Measurements from ENCODE around the gene OR52E6. TPM values are rescaled to one million over a fixed set of nuclear protein-coding genes. Genes with fewer than 3 reads are reported as not detected.

OR52E6 gene
- total and polyA plus RNA-seq, 2 donors (not counting 1 experiment from before 2014, with no cell fraction given): not detected

DNA sequence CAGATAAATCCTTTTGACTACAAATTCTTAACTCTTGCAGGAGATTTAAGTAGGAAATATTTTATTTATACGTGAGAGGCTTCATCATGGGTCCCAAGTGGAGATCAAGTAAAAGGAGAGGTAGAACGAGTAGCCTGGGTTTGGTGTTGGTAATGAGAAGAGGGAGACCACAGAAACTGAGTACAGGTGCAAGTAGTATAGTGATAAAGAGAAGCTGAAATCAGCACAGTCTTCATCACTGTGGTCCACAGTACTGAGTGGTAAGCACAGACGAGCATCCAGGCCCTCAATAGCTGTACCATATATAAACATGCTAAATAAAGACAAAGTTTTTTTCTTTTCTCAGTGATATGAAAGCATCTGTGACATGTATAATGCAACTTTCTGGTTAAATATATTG is 45.5 kb upstream of the OR52E6 start:
- Histone ChIP-seq H3K79me2 (ENCODE audit: control insufficient read depth, insufficient read depth, low read length) (no peaks in the 10 kb centered on the region), H3K27ac (ENCODE audit: insufficient read depth, low read length) (no peak overlapping the region), H4K20me1 (ENCODE audit: control insufficient read depth, extremely low read depth, insufficient read depth, low read length) (no peaks in the 10 kb centered on the region), H3K36me3 (ENCODE audit: control insufficient read depth, insufficient read depth, low read length) (no peaks in the 10 kb centered on the region), H3K9me3 (ENCODE audit: control insufficient read depth, insufficient read depth, low read depth, low read length) (no peaks in the 10 kb centered on the region), H2AFZ (ENCODE audit: low read length) (no peak overlapping the region), H3K4me1 (ENCODE audit: control insufficient read depth, extremely low read depth, insufficient read depth, low read length) (no peaks in the 10 kb centered on the region), H3K9ac (ENCODE audit: insufficient read depth, low read length) (no peak overlapping the region), H3K4me3 (replicated peaks in 1 of 4; ENCODE audit: control extremely low read depth in 1 of 4, insufficient read depth in 1 of 4, low read depth in 3 of 4, low read length in 4 of 4) (no peak overlapping the region), H3K27me3 (ENCODE audit: control insufficient read depth, insufficient read depth, low read length) (no peaks in the 10 kb centered on the region), H3K4me2 (ENCODE audit: extremely low read depth, insufficient read depth, low read length) (no peak overlapping the region)
- no peak for DNase-seq (ENCODE audit: low read depth in 2 of 2)
- no peak for TF ChIP-seq EZH2 (IDR thresholded peaks at IDR 0.05; ENCODE audit: low read length, missing control alignments)
- TF ChIP-seq, protein P1, sequence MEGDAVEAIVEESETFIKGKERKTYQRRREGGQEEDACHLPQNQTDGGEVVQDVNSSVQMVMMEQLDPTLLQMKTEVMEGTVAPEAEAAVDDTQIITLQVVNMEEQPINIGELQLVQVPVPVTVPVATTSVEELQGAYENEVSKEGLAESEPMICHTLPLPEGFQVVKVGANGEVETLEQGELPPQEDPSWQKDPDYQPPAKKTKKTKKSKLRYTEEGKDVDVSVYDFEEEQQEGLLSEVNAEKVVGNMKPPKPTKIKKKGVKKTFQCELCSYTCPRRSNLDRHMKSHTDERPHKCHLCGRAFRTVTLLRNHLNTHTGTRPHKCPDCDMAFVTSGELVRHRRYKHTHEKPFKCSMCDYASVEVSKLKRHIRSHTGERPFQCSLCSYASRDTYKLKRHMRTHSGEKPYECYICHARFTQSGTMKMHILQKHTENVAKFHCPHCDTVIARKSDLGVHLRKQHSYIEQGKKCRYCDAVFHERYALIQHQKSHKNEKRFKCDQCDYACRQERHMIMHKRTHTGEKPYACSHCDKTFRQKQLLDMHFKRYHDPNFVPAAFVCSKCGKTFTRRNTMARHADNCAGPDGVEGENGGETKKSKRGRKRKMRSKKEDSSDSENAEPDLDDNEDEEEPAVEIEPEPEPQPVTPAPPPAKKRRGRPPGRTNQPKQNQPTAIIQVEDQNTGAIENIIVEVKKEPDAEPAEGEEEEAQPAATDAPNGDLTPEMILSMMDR (conservative IDR thresholded peaks at IDR 0.05 in 1 of 2, IDR thresholded peaks at IDR 0.05 in 1 of 2; ENCODE audit: low read depth in 1 of 2, low read length in 2 of 2): no peak

DNA sequence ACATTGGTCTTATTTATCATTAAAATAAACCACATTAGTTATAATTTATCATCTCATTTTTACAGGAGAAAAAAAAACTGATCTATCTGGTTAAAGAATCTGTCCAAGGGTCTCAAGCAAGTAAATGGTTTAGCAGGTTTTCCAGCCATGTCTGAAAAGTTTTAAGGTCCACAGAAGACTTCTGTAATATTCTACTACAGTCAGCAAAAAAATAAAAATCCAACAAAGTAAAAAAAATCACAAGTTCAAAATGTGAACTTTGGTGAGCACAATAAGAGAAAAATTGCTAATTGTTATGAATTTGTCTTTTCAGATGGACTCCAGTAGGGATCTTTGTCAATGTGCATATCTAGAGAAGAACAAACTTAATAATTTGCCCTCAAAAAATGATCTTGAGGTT is 40.1 kb upstream of the OR52E6 start:
- DNase-seq (ENCODE audit: low read depth in 2 of 2): no peak
- no peaks in the 10 kb centered on the region for H3K27me3 ChIP-seq (ENCODE audit: control insufficient read depth, insufficient read depth, low read length)
- no peaks in the 10 kb centered on the region for H4K20me1 ChIP-seq (ENCODE audit: control insufficient read depth, extremely low read depth, insufficient read depth, low read length)
- TF ChIP-seq, protein P1 (conservative IDR thresholded peaks at IDR 0.05 in 1 of 2, IDR thresholded peaks at IDR 0.05 in 1 of 2; ENCODE audit: low read depth in 1 of 2, low read length in 2 of 2): no peak
- no peak for TF ChIP-seq EZH2 (IDR thresholded peaks at IDR 0.05; ENCODE audit: low read length, missing control alignments)
- H3K36me3 ChIP-seq (ENCODE audit: control insufficient read depth, insufficient read depth, low read length): no peaks in the 10 kb centered on the region
- H3K9me3 ChIP-seq (ENCODE audit: control insufficient read depth, insufficient read depth, low read depth, low read length): no peaks in the 10 kb centered on the region
- H3K9ac ChIP-seq (ENCODE audit: insufficient read depth, low read length): no peak overlapping the region
- no peak overlapping the region for H3K4me2 ChIP-seq (ENCODE audit: extremely low read depth, insufficient read depth, low read length)
- H3K27ac ChIP-seq (ENCODE audit: insufficient read depth, low read length): no peak overlapping the region
- H3K4me3 ChIP-seq (replicated peaks in 1 of 4; ENCODE audit: control extremely low read depth in 1 of 4, insufficient read depth in 1 of 4, low read depth in 3 of 4, low read length in 4 of 4): no peak overlapping the region
- no peak overlapping the region for H2AFZ ChIP-seq (ENCODE audit: low read length)
- H3K4me1 ChIP-seq (ENCODE audit: control insufficient read depth, extremely low read depth, insufficient read depth, low read length): no peaks in the 10 kb centered on the region
- H3K79me2 ChIP-seq (ENCODE audit: control insufficient read depth, insufficient read depth, low read length): no peaks in the 10 kb centered on the region

DNA sequence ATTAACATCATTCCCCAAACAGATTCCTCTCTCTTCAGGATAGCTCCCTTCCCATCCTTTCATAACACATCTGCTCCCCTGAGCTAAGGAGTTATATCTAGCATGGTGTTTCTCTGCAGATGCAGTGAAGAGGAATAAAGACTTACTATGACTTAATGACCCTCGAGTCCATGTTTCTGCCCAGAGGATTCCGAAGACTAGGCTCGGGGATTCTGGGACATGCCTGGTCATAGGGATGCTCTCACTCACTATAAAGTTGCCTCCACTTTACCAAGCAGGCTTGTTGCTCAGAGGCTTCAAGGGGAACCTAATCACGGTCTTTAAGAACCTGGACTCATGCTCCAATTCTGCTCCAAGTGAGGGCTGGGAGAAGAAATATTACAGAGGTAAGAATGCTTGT is 38.6 kb upstream of the OR52E6 start, which contains the start of gene OR52E4:
Gene OR52E4 (plus strand): TSS at position 301 of the 400 bp plus-strand sequence. CDS start 3,664 bp downstream, outside the sequence.
- TF ChIP-seq, protein P1 (conservative IDR thresholded peaks at IDR 0.05 in 1 of 2, IDR thresholded peaks at IDR 0.05 in 1 of 2; ENCODE audit: low read depth in 1 of 2, low read length in 2 of 2): no peak
- TF ChIP-seq EZH2 (IDR thresholded peaks at IDR 0.05; ENCODE audit: low read length, missing control alignments): no peak
- Histone ChIP-seq H3K36me3 (ENCODE audit: control insufficient read depth, insufficient read depth, low read length) (no peaks in the 10 kb centered on the region), H2AFZ (ENCODE audit: low read length) (no peak within 1 kb of the TSS), H3K9ac (ENCODE audit: insufficient read depth, low read length) (no peak within 1 kb of the TSS), H4K20me1 (ENCODE audit: control insufficient read depth, extremely low read depth, insufficient read depth, low read length) (no peaks in the 10 kb centered on the region), H3K4me2 (ENCODE audit: extremely low read depth, insufficient read depth, low read length) (no peak within 1 kb of the TSS), H3K27me3 (ENCODE audit: control insufficient read depth, insufficient read depth, low read length) (no peaks in the 10 kb centered on the region), H3K27ac (ENCODE audit: insufficient read depth, low read length) (no peak within 1 kb of the TSS), H3K9me3 (ENCODE audit: control insufficient read depth, insufficient read depth, low read depth, low read length) (no peaks in the 10 kb centered on the region), H3K4me1 (ENCODE audit: control insufficient read depth, extremely low read depth, insufficient read depth, low read length) (no peaks in the 10 kb centered on the region), H3K79me2 (ENCODE audit: control insufficient read depth, insufficient read depth, low read length) (no peaks in the 10 kb centered on the region), H3K4me3 (replicated peaks in 1 of 4; ENCODE audit: control extremely low read depth in 1 of 4, insufficient read depth in 1 of 4, low read depth in 3 of 4, low read length in 4 of 4) (no peak within 1 kb of the TSS)
- no peak for DNase-seq (ENCODE audit: low read depth in 2 of 2)

All from fibroblast of lung (primary cell).